GM18499 (cell line): Measurements from ENCODE around the gene HOXB2.

Source experiments
- ATAC-seq: cut with Tn5 transposase; IDR thresholded peaks from one replicate; pipeline ENCODE4 v1.9.1; 2021; ENCODE audit warnings: moderate number of reproducible peaks; ENCODE audit not compliant: insufficient read depth, unreplicated experiment

The HOXB2 gene

DNA sequence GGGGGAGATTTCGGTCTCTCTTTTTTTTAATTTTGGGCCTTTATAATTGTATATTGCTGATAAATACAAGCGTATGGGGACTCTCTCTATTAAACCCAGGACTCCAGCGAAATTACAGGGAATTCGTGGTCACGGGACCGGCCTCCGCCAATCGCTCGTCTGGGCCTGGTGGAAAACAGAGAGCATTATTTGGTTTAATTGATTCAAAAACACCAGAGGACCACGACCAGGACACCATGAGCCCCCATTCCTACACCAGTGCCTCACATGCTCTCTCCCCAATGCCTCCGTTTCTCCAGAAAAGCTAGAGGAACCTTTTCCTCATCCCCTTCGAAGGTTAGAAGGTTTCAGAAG is at the start of gene HOXB2:
TSS of gene HOXB2 (minus strand) at position 88 of the 354 bp plus-strand sequence. CDS start 198 bp downstream, outside the sequence.
- ATAC-seq = no peak

DNA sequence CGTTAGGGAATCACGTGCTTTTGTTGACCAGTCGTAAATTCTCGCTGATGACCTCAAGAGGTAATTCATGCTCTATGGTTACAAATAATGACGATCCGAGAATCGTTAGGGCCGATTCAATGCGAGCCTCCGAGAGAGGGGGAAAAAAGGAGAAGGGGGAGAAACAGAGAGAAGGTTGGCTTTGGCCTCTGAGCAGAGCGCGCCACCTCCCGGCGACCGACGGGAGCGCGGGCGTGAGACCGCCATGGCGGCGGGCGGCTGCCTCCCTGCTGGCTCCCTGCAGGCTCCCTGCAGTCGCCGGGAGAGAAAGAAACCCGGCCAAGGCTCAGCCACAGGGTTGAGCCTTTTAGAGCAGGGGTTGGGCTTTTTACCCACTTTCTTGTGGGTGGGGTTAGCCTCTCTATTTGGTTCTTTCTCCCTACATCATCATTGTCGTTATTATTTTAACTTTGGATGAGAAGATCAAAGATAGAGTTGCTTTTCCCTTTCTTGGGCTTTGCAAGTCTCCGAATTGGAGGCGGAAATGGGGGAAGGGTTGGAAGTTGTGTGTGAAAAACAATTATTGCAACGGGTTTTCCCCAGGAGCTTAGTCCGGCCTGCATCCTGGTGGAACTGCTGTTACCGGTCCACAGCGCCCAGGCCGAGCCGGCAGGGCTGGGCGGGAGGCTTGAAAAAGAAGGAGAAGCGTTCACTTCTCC is 49.1 kb upstream of the HOXB2 start:
- no peak for ATAC-seq

- no peak for ATAC-seq
These were observed 48.4 kb upstream of the HOXB2 start, which contains the start of gene HOXB5 for GRCh38 chr17:48593126-48593829. Gene HOXB5, minus strand, starts transcription at chr17:48593779. Its CDS starts 97 bp downstream, at chr17:48593682.

DNA sequence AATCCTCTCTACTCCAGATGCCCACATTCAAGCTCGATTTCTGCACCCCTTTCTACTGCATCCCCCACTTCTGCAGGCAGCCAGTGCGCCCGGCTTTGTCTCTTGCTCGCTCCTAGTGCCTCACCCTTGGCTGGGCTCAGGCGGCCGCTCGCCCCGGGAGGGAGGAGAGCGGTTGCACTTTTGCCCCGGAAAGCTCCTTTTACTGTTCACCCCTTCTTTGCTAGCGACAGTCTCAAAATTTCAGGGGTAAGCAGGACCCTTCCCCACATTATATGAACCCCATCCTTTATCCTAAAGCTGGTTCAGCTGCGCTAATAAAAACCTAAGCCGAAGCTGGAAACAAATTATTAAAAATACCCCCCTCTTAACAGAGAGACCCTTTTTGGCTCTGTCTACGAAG is 47.7 kb upstream of the HOXB2 start:
- no peak for ATAC-seq

DNA sequence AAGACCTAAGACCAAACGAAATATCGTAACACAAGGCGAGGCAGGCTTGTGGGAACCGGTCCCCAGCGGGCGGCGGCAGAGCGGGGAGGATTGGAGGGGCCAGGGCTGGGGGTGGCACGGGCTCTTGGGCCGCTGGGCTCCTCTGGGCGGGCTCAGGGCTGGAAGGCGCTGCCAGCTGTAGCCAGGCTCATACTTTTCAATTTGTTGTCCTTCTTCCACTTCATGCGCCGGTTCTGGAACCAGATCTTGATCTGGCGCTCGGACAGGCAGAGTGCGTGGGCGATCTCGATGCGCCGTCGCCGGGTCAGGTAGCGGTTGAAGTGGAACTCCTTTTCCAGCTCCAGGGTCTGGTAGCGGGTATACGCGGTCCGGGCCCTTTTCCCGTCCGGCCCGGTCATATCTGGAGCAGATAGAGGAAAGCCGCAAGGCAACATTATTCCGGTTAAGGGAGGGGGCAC is 47.2 kb upstream of the HOXB2 start:
- ATAC-seq = no peak

- no peak for ATAC-seq
These were observed 46.5 kb upstream of the HOXB2 start for GRCh38 chr17:48591255-48592056.

DNA sequence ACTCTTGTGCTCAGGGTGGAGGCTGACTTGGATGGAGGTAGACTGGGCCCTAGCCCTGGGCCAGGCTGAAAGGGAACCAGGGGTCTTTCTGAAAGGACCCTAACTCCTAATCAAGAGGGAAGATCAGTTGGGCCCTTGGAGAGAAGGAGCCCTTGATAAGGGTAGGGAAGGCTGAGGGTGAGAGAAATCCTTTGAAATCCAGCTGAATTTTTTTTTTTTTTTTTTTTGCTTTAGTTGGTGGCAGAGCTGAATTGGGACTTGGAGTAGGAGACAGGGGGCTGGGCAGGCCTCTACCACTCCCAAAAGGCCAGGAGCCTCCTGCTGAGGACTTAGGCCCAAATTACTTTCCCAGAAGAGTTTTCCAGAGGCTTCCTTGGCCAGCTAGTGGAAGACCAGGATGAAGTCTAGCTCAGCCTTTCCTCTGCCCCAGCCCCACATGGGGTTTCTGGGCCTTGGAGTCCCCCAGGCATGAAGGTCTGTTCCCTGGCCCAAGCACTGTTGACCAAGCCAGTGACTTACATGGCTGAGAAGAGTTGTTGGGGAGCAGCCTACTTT is 45.8 kb upstream of the HOXB2 start:
- no peak for ATAC-seq

DNA sequence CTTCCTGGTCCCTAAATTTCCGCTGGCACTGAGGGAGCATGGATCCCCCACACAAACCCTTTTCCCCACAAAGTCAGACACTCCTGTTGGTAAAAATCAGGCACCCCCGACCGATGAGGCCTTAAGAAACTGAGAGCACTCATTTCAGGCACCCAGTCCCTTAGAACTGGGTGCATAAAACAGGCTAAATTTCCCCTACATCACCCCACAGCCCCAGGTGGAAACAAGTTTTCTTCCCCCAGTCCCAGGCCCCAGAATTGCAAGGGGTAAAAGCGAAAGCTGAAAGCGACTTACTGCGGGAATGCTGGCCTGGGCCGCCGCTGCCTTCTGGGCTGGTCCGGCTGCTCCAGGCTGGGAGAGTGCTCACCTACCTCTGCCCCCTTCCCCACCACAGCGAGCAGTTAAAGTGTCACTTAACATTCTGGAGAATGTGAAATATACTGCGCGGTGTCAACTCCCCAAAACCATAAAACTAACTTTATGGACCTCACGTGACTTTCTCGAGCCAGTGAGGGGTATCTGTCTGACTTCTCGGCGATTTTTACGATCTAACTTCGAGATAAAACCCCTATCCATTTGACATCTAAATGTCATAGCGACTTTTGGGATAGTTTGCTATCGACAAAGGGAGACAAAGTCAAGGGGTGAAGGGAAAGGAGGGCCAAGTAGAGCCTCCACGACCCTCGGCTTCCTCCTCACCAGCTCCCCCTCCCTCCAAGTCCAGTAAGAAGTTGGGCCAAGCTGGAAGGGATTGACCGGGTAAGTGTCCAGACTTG is 45.1 kb upstream of the HOXB2 start, which contains the start of gene HOXB3:
TSS of gene HOXB3 (minus strand) at position 411 of the 776 bp plus-strand sequence. CDS start 37,767 bp downstream, outside the sequence.
- ATAC-seq = no peak

DNA sequence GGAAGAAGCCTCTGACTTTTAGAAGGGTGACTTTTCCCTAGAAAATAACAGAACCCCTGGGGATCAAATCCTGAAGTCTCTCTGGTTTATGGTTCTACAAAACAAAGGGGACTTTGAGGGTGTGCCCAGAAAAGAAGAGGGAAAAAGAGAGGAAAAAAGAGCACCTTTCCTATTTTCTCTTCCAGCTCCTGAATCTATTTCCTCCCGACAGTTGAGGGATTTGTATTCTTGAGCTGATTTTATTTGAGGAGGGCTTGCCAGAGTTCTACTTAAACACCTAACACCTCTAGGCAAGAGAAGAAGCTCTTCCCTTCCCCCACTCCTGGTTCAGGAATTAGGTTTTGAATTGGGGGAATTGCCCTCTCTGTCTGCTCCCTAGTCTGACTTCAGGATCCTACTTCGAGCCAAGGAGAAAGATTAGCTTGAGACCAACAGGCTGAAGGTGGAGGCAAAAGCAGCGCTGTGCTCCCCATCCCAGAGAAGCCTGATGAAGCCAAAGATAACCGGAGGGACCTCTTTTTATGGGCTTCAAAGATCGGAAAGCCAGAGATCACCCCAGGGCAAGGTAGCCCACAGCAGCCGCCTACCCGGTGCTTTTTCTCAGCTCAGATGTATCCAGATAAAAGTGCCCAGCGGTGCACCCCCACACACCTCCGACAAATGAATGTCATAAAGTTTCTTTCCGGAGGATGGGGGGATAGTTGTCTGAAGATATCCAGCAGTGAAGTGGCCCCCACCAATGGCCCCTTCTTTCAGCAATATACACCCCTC is 44.3 kb upstream of the HOXB2 start:
- ATAC-seq = no peak

- no peak for ATAC-seq
These were observed 43.6 kb upstream of the HOXB2 start for GRCh38 chr17:48588528-48588927.

DNA sequence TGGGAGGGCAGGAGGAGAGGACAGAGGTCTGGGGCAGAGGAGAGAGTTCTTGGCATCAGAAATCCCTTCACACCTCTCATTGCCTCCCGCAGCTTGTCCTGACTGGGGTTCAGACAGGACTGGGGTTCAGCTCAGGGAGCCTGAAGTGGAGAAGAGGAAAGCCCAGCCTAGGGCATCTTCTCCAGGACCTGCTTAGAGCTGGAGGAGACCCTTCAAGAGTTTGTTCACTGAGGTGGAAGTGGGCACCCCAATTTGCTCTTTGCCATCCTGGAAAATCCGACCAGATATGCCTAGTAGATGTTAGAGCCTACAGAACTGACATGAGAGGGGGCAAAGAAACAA is 43.1 kb upstream of the HOXB2 start:
- ATAC-seq = no peak

GRCh38 chr17:48587276-48588073 is 42.6 kb upstream of the HOXB2 start:
- ATAC-seq = no peak

DNA sequence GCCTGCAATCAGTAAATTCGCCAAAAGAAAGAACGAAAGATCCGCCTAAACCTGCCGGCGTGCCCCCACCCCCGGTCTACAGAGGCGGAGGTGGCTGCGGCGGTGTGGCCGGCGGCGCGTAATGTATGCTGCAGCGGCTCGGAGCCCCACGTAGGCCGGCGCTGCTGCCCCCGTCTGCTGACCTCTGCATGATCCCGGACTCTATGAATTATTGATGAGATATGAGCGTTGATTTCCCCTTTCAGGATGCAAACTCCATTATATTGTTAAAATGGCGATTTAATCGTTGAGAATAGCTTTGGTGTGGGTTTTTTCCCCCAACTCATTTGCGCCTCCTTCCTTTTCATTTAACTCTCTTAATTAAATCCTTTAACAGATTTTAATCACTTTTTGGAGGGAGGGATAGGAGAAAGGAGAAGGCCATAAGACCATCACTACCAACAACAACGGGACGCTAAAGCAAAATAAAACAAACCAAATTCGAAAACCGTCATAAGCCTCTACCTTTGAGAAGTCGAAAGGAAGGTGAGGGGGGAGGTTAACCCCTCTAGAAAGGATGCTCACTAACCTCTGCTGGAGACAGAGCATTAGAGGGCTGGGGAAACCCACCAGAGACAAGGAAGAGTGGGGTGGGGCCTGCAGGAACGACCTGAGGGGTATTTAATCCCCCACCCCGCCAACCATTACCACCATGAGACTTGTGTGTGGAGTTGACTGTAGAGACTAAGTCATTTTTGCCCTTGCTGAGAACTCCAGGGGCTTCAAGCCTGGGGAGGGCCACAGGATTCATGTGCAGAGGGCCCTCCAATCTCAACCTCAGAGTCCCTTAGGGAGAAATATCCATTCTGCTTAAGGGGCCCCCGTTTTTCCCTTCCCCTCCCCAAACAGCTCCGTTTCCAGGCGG is 41.7 kb upstream of the HOXB2 start:
- ATAC-seq = no peak

GRCh38 chr17:48584223-48584741 is 39.4 kb upstream of the HOXB2 start:
- ATAC-seq = no peak

DNA sequence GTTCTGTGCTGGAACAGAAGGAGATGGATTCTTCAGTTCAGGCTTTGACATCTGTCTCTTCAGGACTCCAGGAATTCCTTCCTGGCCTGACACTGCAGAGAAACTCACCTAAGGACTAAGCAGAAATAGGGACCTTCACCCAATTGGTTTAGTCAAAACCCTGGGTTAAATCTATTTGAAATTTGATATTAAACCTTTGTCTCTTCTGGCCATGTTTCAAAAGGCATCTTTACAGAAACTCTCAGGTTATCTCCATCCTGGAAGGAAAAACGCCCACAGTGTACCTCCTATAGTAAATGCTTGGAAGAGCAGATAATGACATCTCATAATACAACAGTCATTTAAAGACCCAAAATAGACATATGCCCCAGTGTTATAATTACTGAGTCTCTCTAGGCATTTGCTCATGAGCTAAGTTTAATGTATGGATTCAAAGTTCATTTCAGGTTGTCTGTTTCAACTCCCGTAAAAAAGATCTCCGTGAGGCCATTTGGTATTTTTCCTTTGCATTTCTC is 38.9 kb upstream of the HOXB2 start:
- no peak for ATAC-seq

- no peak for ATAC-seq
These were observed 37.8 kb upstream of the HOXB2 start for GRCh38 chr17:48582750-48583069.
